ENCODE data around the gene GABRG3.

- no peak for TF ChIP-seq PAX5 (IDR thresholded peaks at IDR 0.05; ENCODE audit: insufficient read depth, low read length, severe bottlenecking)
- TF ChIP-seq POLR2A (IDR thresholded peaks at IDR 0.05; ENCODE audit: low read depth, low read length) = no peak
- no peak for TF ChIP-seq POLR2AphosphoS5 (IDR thresholded peaks at IDR 0.05; ENCODE audit: low read depth, low read length)
- TF ChIP-seq TAF1 (IDR thresholded peaks at IDR 0.05; ENCODE audit: low read depth, low read length) = no peak
- TF ChIP-seq POU2F2 (IDR thresholded peaks at IDR 0.05; ENCODE audit: low read depth, low read length) = no peak
Measured at GRCh38 chr15:26937134-26937533, 33.8 kb upstream of the GABRG3 start.

Measured in GM12891 (cell line).